Glutamatergic neuron (in vitro differentiated cells): ENCODE measurements around the gene CAMKK2. TPM values are rescaled to one million over a fixed set of nuclear protein-coding genes. Genes with fewer than 3 reads are reported as not detected.

Experiments
- DNase-seq: peaks from one replicate; pipeline ENCODE4 v3.0.0; 2022
- H3K27ac Mint-ChIP-seq: one replicate; pipeline ENCODE4 v1.8.0; 2020; ENCODE audit warnings: mild to moderate bottlenecking, mixed read lengths, inconsistent platforms; ENCODE audit not compliant: unreplicated experiment
- H3K27me3 Mint-ChIP-seq: one replicate; pipeline ENCODE4 v1.8.0; 2020; ENCODE audit warnings: mild to moderate bottlenecking, moderate library complexity, mixed read lengths, inconsistent platforms; ENCODE audit not compliant: unreplicated experiment
- H3K36me3 Mint-ChIP-seq: one replicate; pipeline ENCODE4 v1.8.0; 2020; ENCODE audit warnings: mild to moderate bottlenecking, mixed read lengths, inconsistent platforms; ENCODE audit not compliant: unreplicated experiment
- H3K4me1 Mint-ChIP-seq: one replicate; pipeline ENCODE4 v1.8.0; 2020; ENCODE audit warnings: mild to moderate bottlenecking, low read depth, mixed read lengths, inconsistent platforms; ENCODE audit not compliant: unreplicated experiment
- H3K4me3 Mint-ChIP-seq: one replicate; pipeline ENCODE4 v1.8.0; 2020; ENCODE audit warnings: mild to moderate bottlenecking, mixed read lengths, inconsistent platforms; ENCODE audit not compliant: unreplicated experiment
- H3K9me3 Mint-ChIP-seq: one replicate; pipeline ENCODE4 v1.8.0; 2020; ENCODE audit warnings: mild to moderate bottlenecking, moderate library complexity, mixed read lengths, inconsistent platforms; ENCODE audit not compliant: unreplicated experiment
- total RNA-seq: library from RNA; stranded (reverse); fragmentation: NEBNext Ultra II Directional; extraction: Animal tissue kit (Norgen Biotek cat#: 25700); gene quantifications from one replicate; pipeline ENCODE4 v1.2.1, GENCODE V29; 2021; ENCODE audit not compliant: unreplicated experiment
- TF ChIP-seq, protein P1 (sequence below): fragments of 200-600 bp; sonication (generic); IDR thresholded peaks from one replicate; pipeline ENCODE4 v1.5.0; 2021; ENCODE audit not compliant: partially characterized antibody, unreplicated experiment

CAMKK2 gene
- total RNA-seq, 1 donor from 2014 or later = 50.2 TPM

- Mint-ChIP-seq H3K36me3 (peaks cover 7% of the 10 kb centered on the region), H3K4me1 (no peaks in the 10 kb centered on the region), H3K4me3 (no peak overlapping the region), H3K27ac (no peak overlapping the region), H3K27me3 (peaks cover 7% of the 10 kb centered on the region), H3K9me3 (peaks cover 4% of the 10 kb centered on the region)
- DNase-seq = no peak
- TF ChIP-seq, protein P1, sequence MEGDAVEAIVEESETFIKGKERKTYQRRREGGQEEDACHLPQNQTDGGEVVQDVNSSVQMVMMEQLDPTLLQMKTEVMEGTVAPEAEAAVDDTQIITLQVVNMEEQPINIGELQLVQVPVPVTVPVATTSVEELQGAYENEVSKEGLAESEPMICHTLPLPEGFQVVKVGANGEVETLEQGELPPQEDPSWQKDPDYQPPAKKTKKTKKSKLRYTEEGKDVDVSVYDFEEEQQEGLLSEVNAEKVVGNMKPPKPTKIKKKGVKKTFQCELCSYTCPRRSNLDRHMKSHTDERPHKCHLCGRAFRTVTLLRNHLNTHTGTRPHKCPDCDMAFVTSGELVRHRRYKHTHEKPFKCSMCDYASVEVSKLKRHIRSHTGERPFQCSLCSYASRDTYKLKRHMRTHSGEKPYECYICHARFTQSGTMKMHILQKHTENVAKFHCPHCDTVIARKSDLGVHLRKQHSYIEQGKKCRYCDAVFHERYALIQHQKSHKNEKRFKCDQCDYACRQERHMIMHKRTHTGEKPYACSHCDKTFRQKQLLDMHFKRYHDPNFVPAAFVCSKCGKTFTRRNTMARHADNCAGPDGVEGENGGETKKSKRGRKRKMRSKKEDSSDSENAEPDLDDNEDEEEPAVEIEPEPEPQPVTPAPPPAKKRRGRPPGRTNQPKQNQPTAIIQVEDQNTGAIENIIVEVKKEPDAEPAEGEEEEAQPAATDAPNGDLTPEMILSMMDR = no peak
Observed at GRCh38 chr12:121279507-121279915, 17.0 kb downstream of the CAMKK2 start.

DNA sequence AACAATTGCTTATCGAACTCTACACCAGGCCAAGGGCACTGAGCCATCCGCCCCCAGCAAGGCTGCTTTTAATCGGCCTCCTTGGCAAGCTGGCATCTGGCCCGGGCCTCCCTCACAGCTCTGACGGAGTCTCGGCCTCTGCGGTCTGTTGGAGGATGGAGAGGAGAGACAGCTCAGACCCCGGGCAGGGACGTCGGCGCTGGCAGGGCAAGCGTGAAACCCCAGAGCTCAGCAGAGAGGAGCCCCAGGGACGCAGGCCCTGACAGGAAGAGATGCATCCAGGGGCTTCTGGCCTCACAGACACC, 17.5 kb downstream of the CAMKK2 start:
- H3K4me3 Mint-ChIP-seq = no peak overlapping the region
- no peak for DNase-seq
- H3K4me1 Mint-ChIP-seq = no peaks in the 10 kb centered on the region

GRCh38 chr12:121278169-121279070, 18.1 kb downstream of the CAMKK2 start:
- no peak overlapping the region for H3K4me3 Mint-ChIP-seq
- no peak overlapping the region for H3K27ac Mint-ChIP-seq

More for the DNA sequence above, 17.5 kb downstream of the CAMKK2 start:
- H3K27me3 Mint-ChIP-seq = peaks cover 7% of the 10 kb centered on the region
- TF ChIP-seq, protein P1 = no peak
- peaks cover 4% of the 10 kb centered on the region for H3K9me3 Mint-ChIP-seq
- H3K27ac Mint-ChIP-seq = no peak overlapping the region
- peaks cover 7% of the 10 kb centered on the region for H3K36me3 Mint-ChIP-seq

DNA sequence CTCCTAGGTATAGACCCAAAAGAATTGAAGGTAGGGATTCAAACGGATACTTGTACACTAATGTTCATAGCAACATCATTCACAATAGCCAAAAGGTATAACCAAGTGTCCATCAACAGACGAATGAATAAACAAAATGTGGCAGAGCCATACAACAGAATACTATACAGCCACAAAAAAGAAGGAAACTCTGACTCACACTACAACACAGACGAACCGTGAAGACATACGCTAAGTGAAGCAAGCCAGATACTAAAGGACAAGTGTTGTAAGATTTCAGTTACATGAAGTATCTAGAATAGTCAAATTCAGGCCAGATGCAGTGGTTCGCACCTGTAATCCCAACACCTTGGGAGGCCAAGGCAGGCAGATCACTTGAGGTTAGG, 19.1 kb downstream of the CAMKK2 start:
- peaks cover 7% of the 10 kb centered on the region for H3K27me3 Mint-ChIP-seq
- TF ChIP-seq, protein P1 = no peak
- peaks cover 7% of the 10 kb centered on the region for H3K36me3 Mint-ChIP-seq
- H3K27ac Mint-ChIP-seq = no peak overlapping the region
- H3K4me3 Mint-ChIP-seq = no peak overlapping the region
- DNase-seq = no peak
- peaks cover 1% of the 10 kb centered on the region for H3K9me3 Mint-ChIP-seq
- H3K4me1 Mint-ChIP-seq = no peaks in the 10 kb centered on the region

More at GRCh38 chr12:121278169-121279070, 18.1 kb downstream of the CAMKK2 start:
- peaks cover 7% of the 10 kb centered on the region for H3K27me3 Mint-ChIP-seq
- no peaks in the 10 kb centered on the region for H3K4me1 Mint-ChIP-seq
- no peak for DNase-seq
- H3K9me3 Mint-ChIP-seq = peaks cover 4% of the 10 kb centered on the region
- TF ChIP-seq, protein P1 = no peak
- H3K36me3 Mint-ChIP-seq = peaks cover 7% of the 10 kb centered on the region
